ENCODE results near the gene C12orf43.

- no peak for TF ChIP-seq POLR2A (IDR thresholded peaks at IDR 0.05)
- no peak for TF ChIP-seq CTCF (IDR thresholded peaks at IDR 0.05)
- TF ChIP-seq POLR2AphosphoS5 (IDR thresholded peaks at IDR 0.05): no peak
These were observed 27.6 kb downstream of the C12orf43 start for GRCh38 chr12:120988658-120989057.
